GM10266 (cell line): Measurements from ENCODE around the gene FAM107B.

ENCODE experiments used
- DNase-seq: peaks from one replicate; pipeline ENCODE4 v3.0.0; 2012; ENCODE audit errors: extremely low spot score
- CTCF ChIP-seq: IDR thresholded peaks from 2 replicates; pipeline ENCODE4 v1.5.1; 2012; ENCODE audit warnings: mild to moderate bottlenecking, low read depth; ENCODE audit not compliant: control insufficient read depth, insufficient read depth; ENCODE audit errors: missing control alignments

FAM107B gene

GRCh38 chr10:14554491-14555205, 220.0 kb downstream of the FAM107B start:
- no peak for TF ChIP-seq CTCF
- no peak for DNase-seq

GRCh38 chr10:14554091-14554490, 220.6 kb downstream of the FAM107B start:
- no peak for DNase-seq
- TF ChIP-seq CTCF: no peak

- no peak for DNase-seq
- no peak for TF ChIP-seq CTCF
Measured at GRCh38 chr10:14553448-14553847, 221.2 kb downstream of the FAM107B start.

- no peak for DNase-seq
- no peak for TF ChIP-seq CTCF
Measured at GRCh38 chr10:14552015-14552414, 222.7 kb downstream of the FAM107B start.

GRCh38 chr10:14550471-14550981, 224.2 kb downstream of the FAM107B start:
- DNase-seq: no peak
- no peak for TF ChIP-seq CTCF

- no peak for TF ChIP-seq CTCF
- no peak for DNase-seq
Measured at GRCh38 chr10:14549496-14549895, 225.2 kb downstream of the FAM107B start.

- DNase-seq: no peak
- TF ChIP-seq CTCF: no peak
Measured at GRCh38 chr10:14548970-14549369, 225.7 kb downstream of the FAM107B start.
